GM23248 (cell line): ENCODE data around the gene ALDH5A1. TPM values are rescaled to one million over a fixed set of nuclear protein-coding genes. Genes with fewer than 3 reads are reported as not detected.
A peak's percentile ranks its signal among the peaks of the same experiment; 100 is the strongest.

ENCODE experiments used
- DNase-seq: peaks from one replicate; pipeline ENCODE4 v3.0.0-alpha.2; 2015
- H2AFZ ChIP-seq: fragments of 200-600 bp; sonication (generic); 2 replicates; pipeline ENCODE4 v1.6.1; 2016; ENCODE audit warnings: antibody characterized with exemption
- H3F3A ChIP-seq: fragments of 200-600 bp; sonication (generic); 2 replicates; pipeline ENCODE4 v1.6.1; 2016; ENCODE audit warnings: mild to moderate bottlenecking, antibody characterized with exemption, mixed run types; ENCODE audit not compliant: insufficient read depth
- H3K27ac ChIP-seq: fragments of 200-600 bp; sonication (generic); 2 replicates; pipeline ENCODE4 v1.5.1; 2016; ENCODE audit warnings: mild to moderate bottlenecking
- H3K27me3 ChIP-seq: fragments of 200-600 bp; sonication (generic); replicated peaks from 2 replicates; pipeline ENCODE4 v1.6.1; 2016; ENCODE audit warnings: mild to moderate bottlenecking; ENCODE audit not compliant: insufficient read depth
- H3K36me3 ChIP-seq: fragments of 200-600 bp; sonication (generic); 2 replicates; pipeline ENCODE4 v1.6.1; 2016; ENCODE audit warnings: low read depth, mild to moderate bottlenecking
- H3K4me1 ChIP-seq: fragments of 200-600 bp; sonication (generic); 2 replicates; pipeline ENCODE4 v1.6.1; 2016; ENCODE audit warnings: mild to moderate bottlenecking; ENCODE audit not compliant: insufficient read depth
- H3K4me2 ChIP-seq: fragments of 200-600 bp; sonication (generic); one replicate; pipeline ENCODE4 v1.6.1; 2016; ENCODE audit warnings: mild to moderate bottlenecking; ENCODE audit not compliant: unreplicated experiment
- H3K4me3 ChIP-seq: fragments of 200-600 bp; sonication (generic); 2 replicates; pipeline ENCODE4 v1.5.1; 2016; ENCODE audit warnings: mild to moderate bottlenecking
- H3K79me2 ChIP-seq: fragments of 200-600 bp; sonication (generic); 2 replicates; pipeline ENCODE4 v1.6.1; 2016; ENCODE audit warnings: mild to moderate bottlenecking; ENCODE audit not compliant: insufficient read depth
- H3K9ac ChIP-seq: fragments of 200-600 bp; sonication (generic); 2 replicates; pipeline ENCODE4 v1.6.1; 2016; ENCODE audit warnings: mild to moderate bottlenecking
- H3K9me2 ChIP-seq: fragments of 200-600 bp; sonication (generic); 2 replicates; pipeline ENCODE4 v1.6.1; 2016; ENCODE audit warnings: mixed run types, mild to moderate bottlenecking, moderate library complexity; ENCODE audit not compliant: insufficient read depth
- H3K9me3 ChIP-seq: fragments of 200-600 bp; sonication (generic); one replicate; pipeline ENCODE4 v1.6.1; 2017; ENCODE audit warnings: low read depth
- H4K20me1 ChIP-seq: fragments of 200-600 bp; sonication (generic); 2 replicates; pipeline ENCODE4 v1.6.0; 2016; ENCODE audit not compliant: insufficient read depth
- EZH2 ChIP-seq: fragments of 200-600 bp; sonication (generic); IDR thresholded peaks from 2 replicates; pipeline ENCODE4 v1.6.1; 2018; ENCODE audit warnings: antibody characterized with exemption, mild to moderate bottlenecking; ENCODE audit not compliant: insufficient read depth, poor library complexity, severe bottlenecking
- EZH2phosphoT487 ChIP-seq: fragments of 200-600 bp; sonication (generic); IDR thresholded peaks from 2 replicates; pipeline ENCODE4 v1.6.1; 2018; ENCODE audit warnings: antibody characterized with exemption, moderate library complexity, mild to moderate bottlenecking, low read depth; ENCODE audit not compliant: insufficient read depth
- WGBS, 2 experiments: methylation state at CpG; one replicate each; pipeline ENCODE4 v1.1.6; 2015 to 2017; ENCODE audit warnings: low lambda C conversion rate in 2 of 2, low coverage in 1 of 2; ENCODE audit errors: missing lambda C conversion rate in 2 of 2; 5-methylcytosine and 5-hydroxymethylcytosine counted together
- in situ Hi-C: fragments of 300-500 bp; cut with MboI; formaldehyde crosslinking; loops from 2 replicates; pipeline ENCODE4 v1.15.0; 2020
- polyA plus RNA-seq: library from polyadenylated mRNA; unstranded; fragments of >200 nt; fragmentation: Nextera tagmentation; extraction: Ambion mirVana; gene quantifications from 2 replicates; pipeline ENCODE4 v1.2.1, GENCODE V29; 2016
- total RNA-seq: library from RNA; depleted of rRNA; stranded (reverse); fragments of >200 nt; shearing (Covaris generic); gene quantifications from 2 replicates; pipeline ENCODE4 v1.2.3, GENCODE V29; 2014

Gene ALDH5A1
- total and polyA plus RNA-seq, 2 experiments from 2014 or later, result 0.86 to 1.1 TPM

GRCh38 chr6:24486065-24486464, 8.7 kb upstream of the ALDH5A1 start:
- H3K27ac ChIP-seq, result no peak overlapping the region
- H3K36me3 ChIP-seq, result no peaks in the 10 kb centered on the region
- H3K9ac ChIP-seq, result no peak overlapping the region
- no peak overlapping the region for H3K4me2 ChIP-seq
- H3K4me1 ChIP-seq, result no peaks in the 10 kb centered on the region
- no peaks in the 10 kb centered on the region for H4K20me1 ChIP-seq
- no peaks in the 10 kb centered on the region for H3K79me2 ChIP-seq
- in situ Hi-C loops, result no loop called here
- 71 to 77% methylated on average over 4 of the region's 4 CpGs for WGBS, 2 experiments
- H3K4me3 ChIP-seq, result no peak overlapping the region
- no peaks in the 10 kb centered on the region for H3F3A ChIP-seq
- no peak for DNase-seq
- H3K9me3 ChIP-seq, result no peaks in the 10 kb centered on the region
- H2AFZ ChIP-seq, result no peak overlapping the region
- TF ChIP-seq EZH2, result no peak
- no peak for TF ChIP-seq EZH2phosphoT487
- no peaks in the 10 kb centered on the region for H3K27me3 ChIP-seq
- H3K9me2 ChIP-seq, result no peaks in the 10 kb centered on the region

- TF ChIP-seq EZH2, result no peak
- TF ChIP-seq EZH2phosphoT487, result no peak
- H4K20me1 ChIP-seq, result no peaks in the 10 kb centered on the region
- in situ Hi-C loops, result no loop called here
- H3K36me3 ChIP-seq, result no peaks in the 10 kb centered on the region
- no peaks in the 10 kb centered on the region for H3F3A ChIP-seq
- H3K4me2 ChIP-seq, result no peak within 1 kb of the TSS
- H3K27me3 ChIP-seq, result no peaks in the 10 kb centered on the region
- H3K9me3 ChIP-seq, result no peaks in the 10 kb centered on the region
- H2AFZ ChIP-seq, result no peak within 1 kb of the TSS
- 75 to 78% methylated on average over 6 of the region's 6 CpGs for WGBS, 2 experiments
- H3K4me3 ChIP-seq, result no peak within 1 kb of the TSS
- no peak within 1 kb of the TSS for H3K9ac ChIP-seq
- H3K9me2 ChIP-seq, result no peaks in the 10 kb centered on the region
- DNase-seq, result no peak
- H3K4me1 ChIP-seq, result no peaks in the 10 kb centered on the region
- H3K27ac ChIP-seq, result no peak within 1 kb of the TSS
- H3K79me2 ChIP-seq, result no peaks in the 10 kb centered on the region
Measured at GRCh38 chr6:24489470-24489869, 5.3 kb upstream of the ALDH5A1 start, which contains the start of gene GPLD1. GPLD1 (minus strand) TSS chr6:24489578; CDS start chr6:24489511, 67 bp downstream.

- Histone ChIP-seq H3F3A (no peaks in the 10 kb centered on the region), H4K20me1 (no peaks in the 10 kb centered on the region)
- no peak for TF ChIP-seq EZH2
- no peak for TF ChIP-seq EZH2phosphoT487
Measured at GRCh38 chr6:24489881-24490280, 4.9 kb upstream of the ALDH5A1 start.

GRCh38 chr6:24490948-24491347, 3.8 kb upstream of the ALDH5A1 start:
- no peaks in the 10 kb centered on the region for H3K9me2 ChIP-seq
- no peak overlapping the region for H3K4me3 ChIP-seq
- no peaks in the 10 kb centered on the region for H4K20me1 ChIP-seq
- no peaks in the 10 kb centered on the region for H3K79me2 ChIP-seq
- H3K9ac ChIP-seq, result no peak overlapping the region
- H3K4me2 ChIP-seq, result no peak overlapping the region
- no peak overlapping the region for H3K27ac ChIP-seq
- H3K9me3 ChIP-seq, result no peaks in the 10 kb centered on the region
- no peak overlapping the region for H2AFZ ChIP-seq
- H3K36me3 ChIP-seq, result no peaks in the 10 kb centered on the region
- WGBS, 2 experiments, result 65 to 68% methylated on average over 4 of the region's 4 CpGs
- H3F3A ChIP-seq, result no peaks in the 10 kb centered on the region
- TF ChIP-seq EZH2 (no peak), EZH2phosphoT487 (no peak)
- H3K4me1 ChIP-seq, result no peaks in the 10 kb centered on the region
- DNase-seq, result no peak
- in situ Hi-C loops, result no loop called here
- no peaks in the 10 kb centered on the region for H3K27me3 ChIP-seq

More at GRCh38 chr6:24489881-24490280, 4.9 kb upstream of the ALDH5A1 start:
- H3K4me3 ChIP-seq, result no peak overlapping the region
- no peaks in the 10 kb centered on the region for H3K36me3 ChIP-seq
- 41 to 56% methylated on average over 2 of the region's 2 CpGs for WGBS, 2 experiments
- no peaks in the 10 kb centered on the region for H3K27me3 ChIP-seq
- no peaks in the 10 kb centered on the region for H3K9me3 ChIP-seq
- no peaks in the 10 kb centered on the region for H3K4me1 ChIP-seq
- peak; percentile 15 for DNase-seq
- no peak overlapping the region for H2AFZ ChIP-seq
- no peak overlapping the region for H3K9ac ChIP-seq
- H3K9me2 ChIP-seq, result no peaks in the 10 kb centered on the region
- no peak overlapping the region for H3K27ac ChIP-seq
- H3K4me2 ChIP-seq, result no peak overlapping the region
- in situ Hi-C loops, result no loop called here
- no peaks in the 10 kb centered on the region for H3K79me2 ChIP-seq

- Histone ChIP-seq H3K27me3 (no peaks in the 10 kb centered on the region), H3F3A (no peaks in the 10 kb centered on the region), H3K9me2 (no peaks in the 10 kb centered on the region), H3K9ac (no peak overlapping the region), H4K20me1 (no peaks in the 10 kb centered on the region), H3K4me3 (no peak overlapping the region), H3K27ac (no peak overlapping the region), H2AFZ (no peak overlapping the region), H3K4me1 (no peaks in the 10 kb centered on the region), H3K36me3 (no peaks in the 10 kb centered on the region), H3K79me2 (no peaks in the 10 kb centered on the region), H3K4me2 (no peak overlapping the region), H3K9me3 (no peaks in the 10 kb centered on the region)
- in situ Hi-C loops, result no loop called here
- TF ChIP-seq EZH2phosphoT487 (no peak), EZH2 (no peak)
- WGBS, 2 experiments, result 51 to 68% methylated on average over 2 to 3 of the region's 3 CpGs
- peak; percentile 18 for DNase-seq
Measured at GRCh38 chr6:24492475-24492874, 2.3 kb upstream of the ALDH5A1 start.
